Panc1 (cell line): ENCODE data around the gene USH2A. TPM values are rescaled to one million over a fixed set of nuclear protein-coding genes. Genes with fewer than 3 reads are reported as not detected.
A peak's percentile ranks its signal among the peaks of the same experiment; 100 is the strongest.

Source experiments
- ATAC-seq: fragments of 200-7000 bp; cut with Tn5 transposase; 2 replicates; pipeline ENCODE4 v1.9.1; 2020; ENCODE audit warnings: mild to moderate bottlenecking, moderate library complexity
- BruUV-seq: library from RNA; stranded (reverse); fragments of 400-500 nt; replicated peaks from 2 replicates; lab custom pipeline; 2021; lab: Mats Ljungman, UMichigan
- CTCF ChIA-PET: fragments of 300-600 bp; sonication (Branson Sonifier 250); formaldehyde crosslinking; loops from one replicate; lab custom pipeline; 2022; ENCODE audit warnings: antibody characterized with exemption; lab: Charles Lee
- POLR2A ChIA-PET: fragments of 300-600 bp; sonication (Branson Sonifier 250); formaldehyde crosslinking; loops from one replicate; lab custom pipeline; 2022; ENCODE audit warnings: antibody characterized with exemption; lab: Charles Lee
- DNase-seq: peaks from one replicate; pipeline ENCODE4 v3.0.0-alpha.2; 2010; ENCODE audit warnings: low read depth, low spot score
- H3K27ac ChIP-seq: 2 replicates; pipeline ENCODE4 v1.5.1; 2011; ENCODE audit warnings: mild to moderate bottlenecking, low read length, inconsistent platforms
- H3K27me3 ChIP-seq: fragments of 200-500 bp; sonication (Bioruptor generic); 2 replicates; pipeline ENCODE4 v1.6.0; 2014; ENCODE audit warnings: low read length, inconsistent platforms; ENCODE audit not compliant: control insufficient read depth, insufficient read depth
- H3K36me3 ChIP-seq: fragments of 200-500 bp; sonication (Bioruptor generic); 2 replicates; pipeline ENCODE4 v1.5.1; 2014; ENCODE audit warnings: inconsistent platforms, mild to moderate bottlenecking, low read length, moderate library complexity; ENCODE audit not compliant: control insufficient read depth, insufficient read depth
- H3K4me1 ChIP-seq: 2 replicates; pipeline ENCODE4 v1.5.1; 2011; ENCODE audit warnings: inconsistent platforms, mild to moderate bottlenecking, low read length, moderate library complexity; ENCODE audit not compliant: control insufficient read depth, insufficient read depth
- H3K4me3 ChIP-seq, 2 experiments: 2 replicates each; pipeline ENCODE4 v1.5.1; 2011 to 2012; ENCODE audit warnings: low read depth in 2 of 2, low read length in 2 of 2, mild to moderate bottlenecking in 2 of 2, inconsistent platforms in 1 of 2, moderate library complexity in 1 of 2
- H3K9me3 ChIP-seq: fragments of 200-500 bp; sonication (Bioruptor generic); 2 replicates; pipeline ENCODE4 v1.5.1; 2014; ENCODE audit warnings: low read depth, mild to moderate bottlenecking, inconsistent platforms, low read length, moderate library complexity; ENCODE audit not compliant: control insufficient read depth, insufficient read depth
- CTCF ChIP-seq: fragments of 450-650 bp; IDR thresholded peaks from 2 replicates; pipeline ENCODE4 v1.5.1; 2017; ENCODE audit warnings: mild to moderate bottlenecking
- POLR2AphosphoS5 ChIP-seq: IDR thresholded peaks from 2 replicates; pipeline ENCODE4 v1.6.1; 2012; ENCODE audit warnings: mild to moderate bottlenecking, low read depth, low read length, moderate library complexity
- SIN3A ChIP-seq: IDR thresholded peaks from 2 replicates; pipeline ENCODE4 v1.6.1; 2012; ENCODE audit warnings: low read depth, mild to moderate bottlenecking, low read length, moderate library complexity, borderline replicate concordance; ENCODE audit not compliant: insufficient read depth
- TCF7L2 ChIP-seq: IDR thresholded peaks from 2 replicates; pipeline ENCODE4 v1.6.1; 2011; ENCODE audit warnings: mild to moderate bottlenecking, low read depth, low read length, inconsistent platforms
- in situ Hi-C: cut with HindIII; loops from 2 replicates; pipeline ENCODE4 v1.10.0; 2016; ENCODE audit warnings: low sequenced_read_pairs, low pct_unique_long_range_greater_than_20kb
- intact Hi-C: fragments of 100-400 bp; cut with micrococcal nuclease; formaldehyde crosslinking; loops from one replicate; pipeline ENCODE4 v1.10.0; 2022; ENCODE audit not compliant: unreplicated experiment
- total RNA-seq: library from RNA; stranded (reverse); gene quantifications from one replicate; pipeline ENCODE4 v1.2.1, GENCODE V29; 2021; ENCODE audit not compliant: unreplicated experiment

USH2A gene
- total RNA-seq, 1 experiment from 2014 or later, result not detected

DNA sequence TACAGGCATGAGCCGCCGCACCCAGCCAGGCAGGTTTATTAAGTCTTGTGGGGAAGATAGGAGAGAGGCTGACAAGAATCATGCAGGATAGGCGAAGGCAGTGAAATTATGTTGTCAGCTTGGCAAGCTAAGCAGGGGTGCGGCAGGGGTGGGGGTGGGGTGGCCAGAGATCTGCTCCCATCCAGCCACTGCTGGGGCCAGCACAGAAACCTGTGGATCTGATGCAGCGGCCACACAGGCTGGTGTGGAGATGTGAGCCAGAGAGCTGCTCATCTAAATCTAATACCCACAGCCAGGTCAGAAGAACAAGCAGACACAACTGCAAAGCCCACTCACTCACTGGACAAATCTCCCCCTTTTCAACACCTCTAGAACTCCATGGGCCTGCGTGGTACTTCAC lies 787.4 kb downstream of the USH2A start:
- ChIA-PET POLR2A (no interaction called here), CTCF (no interaction called here)
- intact Hi-C loops (no loop called here), in situ Hi-C loops (no loop called here)
- no peak for ATAC-seq
- no TSS peak for BruUV-seq
- DNase-seq, result no peak
- TF ChIP-seq POLR2AphosphoS5 (no peak), CTCF (no peak), SIN3A (no peak)
- Histone ChIP-seq H3K36me3 (no peaks in the 10 kb centered on the region), H3K4me1 (no peaks in the 10 kb centered on the region), H3K27me3 (no peaks in the 10 kb centered on the region), H3K4me3 (no peak overlapping the region), H3K9me3 (no peaks in the 10 kb centered on the region), H3K27ac (no peak overlapping the region)

DNA sequence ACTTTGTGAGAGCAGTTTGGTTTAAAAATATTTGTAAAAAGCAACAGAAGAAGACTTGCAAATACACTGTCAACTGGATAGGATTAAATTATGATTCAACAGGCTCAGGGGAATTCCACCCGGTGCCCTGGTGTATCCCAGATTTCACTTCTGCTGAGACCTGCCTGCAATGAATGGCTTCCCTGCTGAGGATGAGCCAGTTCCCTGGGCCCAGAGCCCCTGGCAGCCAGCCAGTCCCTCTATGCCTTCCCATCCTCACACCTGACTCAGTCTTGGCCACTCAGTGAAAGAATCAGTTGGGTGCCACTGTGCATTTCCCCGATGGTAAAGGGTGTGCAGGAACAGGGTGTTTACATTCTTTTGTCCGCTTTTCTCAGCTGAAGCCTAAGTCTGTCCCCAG lies 791.8 kb downstream of the USH2A start:
- CTCF ChIA-PET, result no interaction called here
- POLR2A ChIA-PET, result no interaction called here
- intact Hi-C loops (no loop called here), in situ Hi-C loops (no loop called here)
- TF ChIP-seq CTCF, result no peak
- TF ChIP-seq TCF7L2, result no peak
- TF ChIP-seq POLR2AphosphoS5, result no peak
- Histone ChIP-seq H3K4me1 (no peaks in the 10 kb centered on the region), H3K36me3 (no peaks in the 10 kb centered on the region), H3K9me3 (no peaks in the 10 kb centered on the region), H3K27ac (no peak overlapping the region), H3K27me3 (no peaks in the 10 kb centered on the region), H3K4me3 (no peak overlapping the region)
- BruUV-seq, result no TSS peak
- ATAC-seq (peak; percentile 48; the same call in 1 of the 2 replicates), DNase-seq (no peak)

DNA sequence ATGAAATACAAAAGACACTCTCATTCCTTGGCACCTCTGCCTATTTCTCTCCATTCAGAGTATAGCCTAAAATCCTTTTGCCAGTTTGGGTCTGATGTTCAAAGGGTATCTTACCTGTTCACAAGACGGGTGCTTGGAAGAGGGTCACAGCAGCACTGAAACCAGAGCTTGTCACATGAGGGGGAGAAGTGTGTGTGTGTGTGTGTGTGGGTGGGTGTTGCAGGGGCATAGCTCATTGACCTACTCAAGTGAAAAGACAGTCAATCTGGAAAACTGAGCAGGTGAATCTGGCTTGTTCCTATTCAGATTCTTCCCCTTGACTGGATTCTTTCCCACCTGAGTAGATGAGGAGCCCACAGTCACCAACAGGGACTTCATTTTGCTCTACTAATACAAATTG lies 792.2 kb downstream of the USH2A start:
- ChIA-PET POLR2A (no interaction called here), CTCF (no interaction called here)
- Histone ChIP-seq H3K9me3 (no peaks in the 10 kb centered on the region), H3K36me3 (no peaks in the 10 kb centered on the region), H3K27ac (no peak overlapping the region), H3K4me3 (no peak overlapping the region), H3K4me1 (no peaks in the 10 kb centered on the region), H3K27me3 (no peaks in the 10 kb centered on the region)
- ATAC-seq (no peak), DNase-seq (no peak)
- in situ Hi-C loops, result no loop called here
- intact Hi-C loops, result no loop called here
- TF ChIP-seq TCF7L2, result no peak
- BruUV-seq, result no TSS peak

DNA sequence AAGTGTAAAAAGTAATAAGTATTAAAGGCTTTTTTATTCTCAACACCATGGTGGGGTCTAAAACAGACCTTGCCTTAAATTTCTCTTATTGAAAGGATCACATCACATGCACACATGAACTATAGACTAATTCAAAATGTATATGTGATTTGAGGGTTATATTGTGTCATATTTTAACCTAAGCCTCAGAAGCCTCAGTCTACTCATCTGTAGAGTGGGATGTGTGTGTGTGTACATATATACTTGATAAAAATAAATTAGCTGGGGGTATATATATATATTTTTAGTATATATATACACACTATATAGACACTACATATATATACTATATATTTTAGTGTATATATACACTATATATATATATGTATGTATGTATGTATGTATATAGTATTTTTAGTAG lies 797.3 kb downstream of the USH2A start:
- ATAC-seq (no peak), DNase-seq (no peak)
- ChIA-PET POLR2A (no interaction called here), CTCF (no interaction called here)
- in situ Hi-C loops (no loop called here), intact Hi-C loops (no loop called here)
- TF ChIP-seq TCF7L2 (no peak), CTCF (no peak), SIN3A (no peak), POLR2AphosphoS5 (no peak)
- H3K27ac ChIP-seq, result no peak overlapping the region
- H3K4me3 ChIP-seq, result no peak overlapping the region
- no peaks in the 10 kb centered on the region; the same call in 1 of the 2 replicates for H3K36me3 ChIP-seq
- no peaks in the 10 kb centered on the region for H3K9me3 ChIP-seq
- no peaks in the 10 kb centered on the region for H3K4me1 ChIP-seq
- BruUV-seq, result no TSS peak
- H3K27me3 ChIP-seq, result no peaks in the 10 kb centered on the region
